Measurements from ENCODE around the gene CDH19.

DNA sequence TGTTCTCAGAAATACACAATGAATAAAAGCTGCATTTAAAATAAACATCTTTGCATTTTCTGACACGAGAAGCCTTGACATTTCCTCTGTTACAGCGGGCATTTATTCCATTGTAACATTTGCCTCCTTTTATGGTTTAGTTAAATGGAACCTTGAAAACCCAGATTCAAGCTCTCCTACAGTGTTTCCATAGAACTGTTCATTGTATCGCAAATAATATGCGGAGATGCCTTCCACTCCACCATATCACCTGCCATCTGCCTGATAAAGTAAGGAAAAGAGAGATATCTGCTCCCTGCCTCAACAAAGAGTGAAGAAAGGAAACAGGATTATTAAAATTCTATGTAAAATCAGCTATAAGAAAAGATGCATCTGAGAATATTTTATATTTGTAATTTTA lies 69.8 kb downstream of the CDH19 start:
- TF ChIP-seq, protein P1, sequence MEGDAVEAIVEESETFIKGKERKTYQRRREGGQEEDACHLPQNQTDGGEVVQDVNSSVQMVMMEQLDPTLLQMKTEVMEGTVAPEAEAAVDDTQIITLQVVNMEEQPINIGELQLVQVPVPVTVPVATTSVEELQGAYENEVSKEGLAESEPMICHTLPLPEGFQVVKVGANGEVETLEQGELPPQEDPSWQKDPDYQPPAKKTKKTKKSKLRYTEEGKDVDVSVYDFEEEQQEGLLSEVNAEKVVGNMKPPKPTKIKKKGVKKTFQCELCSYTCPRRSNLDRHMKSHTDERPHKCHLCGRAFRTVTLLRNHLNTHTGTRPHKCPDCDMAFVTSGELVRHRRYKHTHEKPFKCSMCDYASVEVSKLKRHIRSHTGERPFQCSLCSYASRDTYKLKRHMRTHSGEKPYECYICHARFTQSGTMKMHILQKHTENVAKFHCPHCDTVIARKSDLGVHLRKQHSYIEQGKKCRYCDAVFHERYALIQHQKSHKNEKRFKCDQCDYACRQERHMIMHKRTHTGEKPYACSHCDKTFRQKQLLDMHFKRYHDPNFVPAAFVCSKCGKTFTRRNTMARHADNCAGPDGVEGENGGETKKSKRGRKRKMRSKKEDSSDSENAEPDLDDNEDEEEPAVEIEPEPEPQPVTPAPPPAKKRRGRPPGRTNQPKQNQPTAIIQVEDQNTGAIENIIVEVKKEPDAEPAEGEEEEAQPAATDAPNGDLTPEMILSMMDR (IDR thresholded peaks at IDR 0.05; ENCODE audit: insufficient read depth, low read length, poor library complexity, severe bottlenecking): no peak
- TF ChIP-seq EZH2phosphoT487 (conservative IDR thresholded peaks at IDR 0.05; ENCODE audit: low read length): no peak

All from SU-DHL-6 (cell line).